Aorta (tissue), 5 donors: Measurements from ENCODE around the gene IL16. TPM values are rescaled to one million over a fixed set of nuclear protein-coding genes. Genes with fewer than 3 reads are reported as not detected.

Experiments
- ATAC-seq: fragments of 200-7000 bp; cut with Tn5 transposase; one replicate; pipeline ENCODE4 v1.9.1; 2022; ENCODE audit warnings: moderate library complexity; ENCODE audit not compliant: low FRiP score
- DNase-seq, 2 donors: peaks; one replicate each; pipeline ENCODE4 v3.0.0-alpha.2; 2020
- H3K27ac ChIP-seq, 2 donors: one replicate each; pipeline ENCODE4 v1.5.1; 2013; ENCODE audit warnings: low read length in 2 of 2, mild to moderate bottlenecking in 2 of 2, moderate library complexity in 2 of 2, control low read depth in 1 of 2, inconsistent platforms in 1 of 2, low read depth in 1 of 2
- H3K27me3 ChIP-seq, 2 donors: one replicate each; pipeline ENCODE4 v1.6.1; 2013; ENCODE audit warnings: control low read depth in 1 of 2, low read length in 1 of 2, mild to moderate bottlenecking in 1 of 2, moderate library complexity in 1 of 2; ENCODE audit not compliant: insufficient read depth in 2 of 2, control insufficient read depth in 1 of 2
- H3K36me3 ChIP-seq, 2 donors: one replicate each; pipeline ENCODE4 v1.6.1; 2013; ENCODE audit warnings: control low read depth in 1 of 2, low read length in 1 of 2, mild to moderate bottlenecking in 1 of 2; ENCODE audit not compliant: insufficient read depth in 2 of 2, control insufficient read depth in 1 of 2
- H3K4me1 ChIP-seq, 2 donors: one replicate each; pipeline ENCODE4 v1.6.1; 2013; ENCODE audit warnings: low read length in 2 of 2, control low read depth in 1 of 2, mild to moderate bottlenecking in 1 of 2, moderate library complexity in 1 of 2; ENCODE audit not compliant: insufficient read depth in 2 of 2, control insufficient read depth in 1 of 2
- H3K4me3 ChIP-seq, 2 donors: one replicate each; pipeline ENCODE4 v1.5.1; 2013; ENCODE audit warnings: low read length in 2 of 2, control low read depth in 1 of 2, mild to moderate bottlenecking in 1 of 2
- H3K9me3 ChIP-seq: one replicate; pipeline ENCODE4 v1.6.1; 2013; ENCODE audit warnings: mild to moderate bottlenecking, low read length; ENCODE audit not compliant: control insufficient read depth
- WGBS, 2 donors: extraction: QIAGEN DNeasy Blood & Tissue Kit; methylation state at CpG; one replicate each; pipeline ENCODE4 v1.1.7; 2013; 5-methylcytosine and 5-hydroxymethylcytosine counted together
- intact Hi-C, 2 donors: fragments of 100-400 bp; cut with DNase I; formaldehyde crosslinking; loops; one replicate each; pipeline versions ENCODE4 v1.14.2 to v1.15.0; 2022
- polyA plus RNA-seq, 2 donors: library from polyadenylated mRNA; stranded (reverse); fragments of 200-250 nt; gene quantifications; one replicate each; pipeline ENCODE4 v1.2.3, GENCODE V29; 2013
- total RNA-seq, 2 donors: library from RNA; stranded (reverse); fragmentation: NEBNext Ultra II Directional; extraction: Animal tissue kit (Norgen Biotek cat#: 25700); gene quantifications; one replicate each; pipeline ENCODE4 v1.2.1, GENCODE V29; 2021
- donor health status: healthy with polysubstance abuse.
- donor health status: Bipolar disorder and iron deficiency.
- donor health status: DM: no; HTN: no; CAD: no.
- donor health status: DM: no; HTN: no; CAD: no.
- donor health status: DM: yes; HTN: yes; CAD: no.

Gene IL16
- total and polyA plus RNA-seq, 4 donors = 5.3 to 19.5 (median 7.8) TPM

- Histone ChIP-seq H3K36me3 (no peaks in the 10 kb centered on the region), H3K9me3 (no peaks in the 10 kb centered on the region), H3K27me3 (no peaks in the 10 kb centered on the region), H3K4me3 (no peak overlapping the region), H3K27ac (no peak overlapping the region), H3K4me1 (no peaks in the 10 kb centered on the region)
- ATAC-seq (no peak), DNase-seq (no peak)
- intact Hi-C loops = no loop called here
- WGBS, 2 donors = 96% methylated on average over 5 of the region's 5 CpGs
Measured at GRCh38 chr15:81282911-81283310, 86.2 kb downstream of the IL16 start.

GRCh38 chr15:81284256-81285031, 87.8 kb downstream of the IL16 start:
- DNase-seq (no peak), ATAC-seq (no peak)
- whole genome bisulfite sequencing, 2 donors = 74 to 87% methylated on average over 5 of the region's 5 CpGs
- no peaks in the 10 kb centered on the region for H3K9me3 ChIP-seq
- H3K4me3 ChIP-seq = no peak overlapping the region
- intact Hi-C loops = no loop called here
- H3K4me1 ChIP-seq = no peaks in the 10 kb centered on the region
- no peaks in the 10 kb centered on the region for H3K36me3 ChIP-seq
- no peaks in the 10 kb centered on the region for H3K27me3 ChIP-seq
- no peak overlapping the region for H3K27ac ChIP-seq

- no peaks in the 10 kb centered on the region for H3K4me1 ChIP-seq
- ATAC-seq = no peak
Measured at GRCh38 chr15:81285461-81285860, 88.8 kb downstream of the IL16 start.

GRCh38 chr15:81286621-81287121, 90.0 kb downstream of the IL16 start:
- H3K27me3 ChIP-seq = no peaks in the 10 kb centered on the region
- WGBS, 2 donors = 88 to 100% methylated on average over 2 of the region's 2 CpGs
- H3K36me3 ChIP-seq = no peaks in the 10 kb centered on the region
- no peak for ATAC-seq
- H3K4me3 ChIP-seq = no peak overlapping the region
- no peaks in the 10 kb centered on the region for H3K4me1 ChIP-seq
- H3K27ac ChIP-seq = no peak overlapping the region
- intact Hi-C loops = no loop called here
- H3K9me3 ChIP-seq = no peaks in the 10 kb centered on the region
- DNase-seq = no peak

More at GRCh38 chr15:81285461-81285860, 88.8 kb downstream of the IL16 start:
- no peaks in the 10 kb centered on the region for H3K36me3 ChIP-seq
- H3K27ac ChIP-seq = no peak overlapping the region
- no peak overlapping the region for H3K4me3 ChIP-seq
- WGBS, 2 donors = 97 to 99% methylated on average over 6 of the region's 6 CpGs
- H3K27me3 ChIP-seq = no peaks in the 10 kb centered on the region
- no peaks in the 10 kb centered on the region for H3K9me3 ChIP-seq
- intact Hi-C loops = no loop called here
- DNase-seq = no peak

GRCh38 chr15:81288040-81288439, 91.4 kb downstream of the IL16 start:
- Histone ChIP-seq H3K4me1 (no peaks in the 10 kb centered on the region), H3K36me3 (no peaks in the 10 kb centered on the region), H3K27me3 (no peaks in the 10 kb centered on the region), H3K9me3 (no peaks in the 10 kb centered on the region), H3K27ac (no peak overlapping the region), H3K4me3 (no peak overlapping the region)
- WGBS, 2 donors = 87 to 97% methylated on average over 3 of the region's 3 CpGs
- no peak for DNase-seq
- intact Hi-C loops = no loop called here
- ATAC-seq = no peak

- H3K36me3 ChIP-seq = no peaks in the 10 kb centered on the region
- ATAC-seq = no peak
- H3K27ac ChIP-seq = no peak overlapping the region
- H3K4me1 ChIP-seq = no peaks in the 10 kb centered on the region
- H3K4me3 ChIP-seq = no peak overlapping the region
- intact Hi-C loops = no loop called here
- no peaks in the 10 kb centered on the region for H3K27me3 ChIP-seq
- WGBS, 2 donors = 86 to 89% methylated on average over 8 of the region's 8 CpGs
- no peaks in the 10 kb centered on the region for H3K9me3 ChIP-seq
- DNase-seq = no peak
Measured at GRCh38 chr15:81288616-81289015, 91.9 kb downstream of the IL16 start.

- Histone ChIP-seq H3K4me3 (no peak overlapping the region), H3K36me3 (no peaks in the 10 kb centered on the region), H3K9me3 (no peaks in the 10 kb centered on the region), H3K27ac (no peak overlapping the region), H3K4me1 (no peaks in the 10 kb centered on the region), H3K27me3 (no peaks in the 10 kb centered on the region)
- whole genome bisulfite sequencing, 2 donors = 78 to 79% methylated on average over 4 of the region's 4 CpGs
- ATAC-seq = no peak
- intact Hi-C loops = no loop called here
- DNase-seq = no peak
Measured at GRCh38 chr15:81289910-81290309, 93.2 kb downstream of the IL16 start.

- DNase-seq (no peak), ATAC-seq (peak; percentile 5)
- intact Hi-C loops = no loop called here
- Histone ChIP-seq H3K4me1 (no peaks in the 10 kb centered on the region), H3K27ac (no peak overlapping the region), H3K9me3 (no peaks in the 10 kb centered on the region), H3K27me3 (no peaks in the 10 kb centered on the region), H3K4me3 (no peak overlapping the region), H3K36me3 (no peaks in the 10 kb centered on the region)
- WGBS, 2 donors = 76 to 85% methylated on average over 5 of the region's 5 CpGs
Measured at GRCh38 chr15:81291916-81292522, 95.3 kb downstream of the IL16 start.

- ATAC-seq (no peak), DNase-seq (peak in 1 of 2 donors; percentile 42)
- 91 to 93% methylated on average over 12 of the region's 12 CpGs for WGBS, 2 donors
- Histone ChIP-seq H3K9me3 (no peaks in the 10 kb centered on the region), H3K27me3 (no peaks in the 10 kb centered on the region), H3K36me3 (no peaks in the 10 kb centered on the region), H3K27ac (no peak overlapping the region), H3K4me1 (no peaks in the 10 kb centered on the region), H3K4me3 (no peak overlapping the region)
- intact Hi-C loops = no loop called here
Measured at GRCh38 chr15:81292523-81293001, 95.9 kb downstream of the IL16 start.
